ENCODE measurements around the gene MBD6. TPM values are rescaled to one million over a fixed set of nuclear protein-coding genes. Genes with fewer than 3 reads are reported as not detected.
"Not testable (repeated sequence)": the region's sequence is repeated elsewhere in the genome, so short reads cannot be mapped to it uniquely, and the experiment has no call there.

The MBD6 gene
- total and polyA plus RNA-seq, 12 donors, result 10.5 to 167 (median 38.1) TPM

DNA sequence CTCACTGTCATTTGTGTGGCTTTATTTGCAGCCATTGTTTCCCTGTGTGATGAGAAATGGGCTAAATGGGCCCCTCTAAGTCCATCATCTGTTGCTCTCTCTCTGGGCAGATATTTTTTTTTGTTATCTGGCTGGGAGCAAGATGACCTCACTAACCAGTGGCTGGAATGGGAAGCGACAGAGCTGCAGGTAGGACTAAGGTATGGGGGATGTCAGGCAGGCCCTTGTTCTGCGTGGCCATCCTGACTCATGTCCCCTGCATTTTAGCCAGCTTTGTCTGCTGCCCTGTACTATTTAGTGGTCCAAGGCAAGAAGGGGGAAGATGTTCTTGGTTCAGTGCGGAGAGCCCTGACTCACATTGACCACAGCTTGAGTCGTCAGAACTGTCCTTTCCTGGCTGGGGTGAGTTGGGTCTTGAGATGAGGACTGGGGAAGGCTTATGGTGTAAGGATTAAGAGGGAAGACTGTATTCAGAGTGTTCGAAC lies 33.4 kb upstream of the MBD6 start:
- H3K4me1 ChIP-seq (replicated peaks in 1 of 2), result peaks cover 10 to 11% of the 10 kb centered on the region in 2 donors
- H3K27me3 ChIP-seq, result no peaks in the 10 kb centered on the region
- H3K4me3 ChIP-seq, result no peak overlapping the region
- TF ChIP-seq POLR2A (IDR thresholded peaks at IDR 0.05), result no peak
- TF ChIP-seq, protein P1, sequence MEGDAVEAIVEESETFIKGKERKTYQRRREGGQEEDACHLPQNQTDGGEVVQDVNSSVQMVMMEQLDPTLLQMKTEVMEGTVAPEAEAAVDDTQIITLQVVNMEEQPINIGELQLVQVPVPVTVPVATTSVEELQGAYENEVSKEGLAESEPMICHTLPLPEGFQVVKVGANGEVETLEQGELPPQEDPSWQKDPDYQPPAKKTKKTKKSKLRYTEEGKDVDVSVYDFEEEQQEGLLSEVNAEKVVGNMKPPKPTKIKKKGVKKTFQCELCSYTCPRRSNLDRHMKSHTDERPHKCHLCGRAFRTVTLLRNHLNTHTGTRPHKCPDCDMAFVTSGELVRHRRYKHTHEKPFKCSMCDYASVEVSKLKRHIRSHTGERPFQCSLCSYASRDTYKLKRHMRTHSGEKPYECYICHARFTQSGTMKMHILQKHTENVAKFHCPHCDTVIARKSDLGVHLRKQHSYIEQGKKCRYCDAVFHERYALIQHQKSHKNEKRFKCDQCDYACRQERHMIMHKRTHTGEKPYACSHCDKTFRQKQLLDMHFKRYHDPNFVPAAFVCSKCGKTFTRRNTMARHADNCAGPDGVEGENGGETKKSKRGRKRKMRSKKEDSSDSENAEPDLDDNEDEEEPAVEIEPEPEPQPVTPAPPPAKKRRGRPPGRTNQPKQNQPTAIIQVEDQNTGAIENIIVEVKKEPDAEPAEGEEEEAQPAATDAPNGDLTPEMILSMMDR (IDR thresholded peaks at IDR 0.05), result no peak
- intact Hi-C loops (cut with DNase I), result no loop called here
- H3K36me3 ChIP-seq (replicated peaks in 1 of 2), result peaks cover 0 to 31% of the 10 kb centered on the region in 2 donors
- no peaks in the 10 kb centered on the region for H3K9me3 ChIP-seq (replicated peaks in 1 of 3)
- DNase-seq, result no peak
- WGBS, 4 donors, result 76 to 88% (median 86%) methylated on average over 5 of the region's 5 CpGs
- no peak overlapping the region for H3K27ac ChIP-seq

DNA sequence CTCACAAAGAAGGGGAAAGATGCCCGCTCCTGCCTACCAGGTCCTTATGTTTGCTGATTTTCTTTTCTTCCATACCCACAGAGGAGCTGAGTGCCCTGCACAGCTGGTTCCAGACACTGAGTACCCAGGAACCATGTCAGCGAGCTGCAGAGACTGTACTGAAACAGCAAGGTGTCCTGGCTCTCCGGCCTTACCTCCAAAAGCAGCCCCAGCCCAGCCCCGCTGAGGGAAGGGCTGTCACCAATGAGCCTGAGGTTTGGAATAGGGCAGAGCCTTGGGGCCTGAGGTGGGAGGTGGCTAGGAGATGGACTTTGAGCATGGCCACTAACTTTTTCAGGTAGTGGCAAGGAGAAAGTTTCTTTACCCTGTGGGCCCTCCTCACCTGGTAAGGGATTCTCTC lies 32.5 kb upstream of the MBD6 start:
- intact Hi-C loops (cut with DNase I), result no loop called here
- TF ChIP-seq POLR2A (IDR thresholded peaks at IDR 0.05), result no peak
- TF ChIP-seq, protein P1 (IDR thresholded peaks at IDR 0.05), result no peak
- no peak for DNase-seq
- Histone ChIP-seq H3K9me3 (replicated peaks in 1 of 3) (no peaks in the 10 kb centered on the region), H3K4me1 (replicated peaks in 1 of 2) (peaks cover 10 to 11% of the 10 kb centered on the region in 2 donors), H3K36me3 (replicated peaks in 1 of 2) (peaks cover 0 to 31% of the 10 kb centered on the region in 2 donors), H3K4me3 (no peak overlapping the region), H3K27ac (no peak overlapping the region), H3K27me3 (no peaks in the 10 kb centered on the region)
- WGBS, 4 donors, result 91 to 98% (median 96%) methylated on average over 4 of the region's 4 CpGs

DNA sequence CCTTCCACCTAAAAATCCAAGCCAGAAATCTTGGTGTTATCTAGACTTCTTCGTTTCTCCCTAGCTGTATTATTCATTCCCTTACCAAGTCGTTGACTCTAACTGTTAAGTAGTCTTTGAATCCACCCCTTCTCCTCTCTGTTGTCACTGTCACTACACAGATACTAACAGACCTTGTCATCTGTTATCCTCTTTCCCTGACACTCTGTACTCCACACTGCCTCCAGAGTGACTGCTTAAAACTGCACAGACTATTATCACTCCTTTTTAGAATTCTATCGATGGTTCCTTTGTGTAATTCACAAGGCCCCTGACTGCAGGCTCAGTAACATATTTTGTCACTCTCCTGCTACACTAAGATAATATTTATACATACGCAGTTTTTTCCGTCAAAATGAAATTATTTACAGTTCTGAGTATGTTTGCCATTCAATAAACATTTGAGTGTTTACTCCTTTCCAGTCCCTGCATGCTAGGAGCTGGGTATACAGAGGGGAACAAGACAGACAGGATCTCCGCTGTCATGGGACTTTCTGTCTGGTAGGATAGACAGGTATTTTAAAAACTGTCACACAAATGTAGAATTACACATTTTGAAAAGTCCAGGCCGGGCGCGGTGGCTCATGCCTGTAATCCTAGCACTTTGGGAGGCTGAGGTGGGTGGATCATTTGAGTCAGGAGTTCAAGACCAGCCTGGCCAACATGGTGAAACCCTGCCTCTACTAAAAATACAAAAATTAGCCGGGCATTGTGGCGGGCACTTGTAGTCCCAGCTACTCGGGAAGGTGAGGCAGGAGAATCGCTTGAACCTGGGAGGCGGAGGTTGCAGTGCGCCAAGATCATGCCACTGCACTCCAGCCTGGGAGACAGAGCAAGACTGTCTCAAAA lies 31.0 kb upstream of the MBD6 start:
- peaks cover 10 to 11% of the 10 kb centered on the region in 2 donors for H3K4me1 ChIP-seq (replicated peaks in 1 of 2)
- no peak for DNase-seq
- H3K27me3 ChIP-seq, result no peaks in the 10 kb centered on the region
- H3K4me3 ChIP-seq, result no peak overlapping the region
- TF ChIP-seq, protein P1 (IDR thresholded peaks at IDR 0.05), result no peak
- no peak for TF ChIP-seq POLR2A (IDR thresholded peaks at IDR 0.05)
- no peak overlapping the region for H3K27ac ChIP-seq
- H3K36me3 ChIP-seq (replicated peaks in 1 of 2), result peaks cover 0 to 39% of the 10 kb centered on the region in 2 donors
- intact Hi-C loops (cut with DNase I), result no loop called here
- H3K9me3 ChIP-seq (replicated peaks in 1 of 3), result no peaks in the 10 kb centered on the region
- 87 to 93% (median 90%) methylated on average over 14 to 15 of the region's 15 CpGs for WGBS, 4 donors

DNA sequence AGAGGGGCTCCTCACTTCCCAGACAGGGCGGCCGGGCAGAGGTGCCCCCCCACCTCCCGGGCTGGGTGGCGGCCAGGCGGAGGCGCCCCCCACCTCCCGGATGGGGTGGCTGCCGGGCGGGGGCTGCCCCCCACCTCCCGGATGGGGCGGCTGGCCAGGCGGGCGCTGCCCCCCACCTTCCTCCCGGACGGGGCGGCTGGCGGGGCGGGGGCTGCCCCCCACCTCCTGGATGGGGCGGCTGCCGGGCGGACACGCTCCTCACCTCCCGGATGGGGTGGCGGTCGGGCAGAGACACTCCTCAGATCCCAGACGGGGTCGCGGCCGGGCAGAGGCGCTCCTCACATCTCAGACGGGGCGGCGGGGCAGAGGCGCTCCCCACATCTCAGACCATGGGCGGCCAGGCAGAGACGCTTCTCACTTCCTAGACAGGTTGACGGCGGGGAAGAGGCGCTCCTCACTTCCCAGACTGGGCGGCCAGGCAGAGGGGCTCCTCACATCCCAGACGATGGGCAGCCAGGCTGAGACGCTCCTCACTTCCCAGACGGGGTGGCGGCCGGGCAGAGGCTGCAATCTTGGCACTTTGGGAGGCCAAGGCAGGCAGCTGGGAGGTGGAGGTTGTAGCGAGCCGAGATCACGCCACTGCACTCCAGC lies 27.4 kb upstream of the MBD6 start:
- H3K27ac ChIP-seq; H3K27me3 ChIP-seq; H3K4me1 ChIP-seq (replicated peaks in 1 of 2); H3K4me3 ChIP-seq; DNase-seq; H3K9me3 ChIP-seq (replicated peaks in 1 of 3); intact Hi-C loops (cut with DNase I): not testable (repeated sequence)
- 85 to 97% (median 94%) methylated on average over 9 to 43 of the region's 48 CpGs for WGBS, 4 donors
- H3K36me3 ChIP-seq (replicated peaks in 1 of 2), result peaks cover 0 to 52% of the 10 kb centered on the region in 2 donors
